GM23338 (cell line): Measurements from ENCODE around the gene ESRRA. TPM values are rescaled to one million over a fixed set of nuclear protein-coding genes. Genes with fewer than 3 reads are reported as not detected.

Source experiments
- ATAC-seq: fragments of 200-7000 bp; cut with Tn5 transposase; 3 replicates; pipeline ENCODE4 v1.9.1; 2020
- DNase-seq: peaks from one replicate; pipeline ENCODE4 v3.0.0-alpha.2; 2015; ENCODE audit warnings: low spot score
- H2AFZ ChIP-seq: fragments of 200-600 bp; sonication (generic); 2 replicates; pipeline ENCODE4 v1.8.0; 2016; ENCODE audit warnings: antibody characterized with exemption, mild to moderate bottlenecking, moderate library complexity
- H3F3A ChIP-seq: fragments of 200-600 bp; sonication (generic); replicated peaks from 2 replicates; pipeline ENCODE4 v1.8.0; 2017; ENCODE audit warnings: antibody characterized with exemption, mixed run types, low read depth
- H3K27ac ChIP-seq: fragments of 200-600 bp; sonication (generic); 2 replicates; pipeline ENCODE4 v1.6.1; 2016; ENCODE audit warnings: low read depth
- H3K27me3 ChIP-seq: fragments of 200-600 bp; sonication (generic); 2 replicates; pipeline ENCODE4 v1.8.0; 2016; ENCODE audit warnings: mild to moderate bottlenecking, mixed run types, moderate library complexity; ENCODE audit not compliant: insufficient read depth
- H3K36me3 ChIP-seq: fragments of 200-600 bp; sonication (generic); 2 replicates; pipeline ENCODE4 v1.8.0; 2016; ENCODE audit warnings: mild to moderate bottlenecking; ENCODE audit not compliant: insufficient read depth
- H3K4me1 ChIP-seq: fragments of 200-600 bp; sonication (generic); 2 replicates; pipeline ENCODE4 v1.8.0; 2016; ENCODE audit warnings: mild to moderate bottlenecking, moderate library complexity; ENCODE audit not compliant: insufficient read depth
- H3K4me2 ChIP-seq: fragments of 200-600 bp; sonication (generic); 2 replicates; pipeline ENCODE4 v1.7.1; 2017; ENCODE audit warnings: mixed run types
- H3K4me3 ChIP-seq: fragments of 200-600 bp; sonication (generic); 2 replicates; pipeline ENCODE4 v1.6.1; 2016; ENCODE audit warnings: mixed run types
- H3K79me2 ChIP-seq: fragments of 200-600 bp; sonication (generic); replicated peaks from 2 replicates; pipeline ENCODE4 v1.8.0; 2017; ENCODE audit warnings: mild to moderate bottlenecking; ENCODE audit not compliant: insufficient read depth
- H3K9me2 ChIP-seq: fragments of 200-600 bp; sonication (generic); 2 replicates; pipeline ENCODE4 v1.8.0; 2017; ENCODE audit not compliant: insufficient read depth
- H4K20me1 ChIP-seq: fragments of 200-600 bp; sonication (generic); replicated peaks from 2 replicates; pipeline ENCODE4 v1.8.0; 2017; ENCODE audit warnings: mild to moderate bottlenecking; ENCODE audit not compliant: insufficient read depth
- H3K27ac Mint-ChIP-seq: 2 replicates; pipeline ENCODE4 v1.8.0; 2020; ENCODE audit warnings: inconsistent platforms, mild to moderate bottlenecking, moderate library complexity, mixed read lengths
- H3K27me3 Mint-ChIP-seq: 3 replicates; pipeline ENCODE4 v1.8.0; 2022; ENCODE audit warnings: low read depth, mild to moderate bottlenecking, moderate library complexity, mixed read lengths, inconsistent platforms; ENCODE audit not compliant: insufficient read depth, poor library complexity
- H3K36me3 Mint-ChIP-seq: 3 replicates; pipeline ENCODE4 v1.8.0; 2021; ENCODE audit warnings: low read depth, mild to moderate bottlenecking, inconsistent platforms, moderate library complexity, mixed read lengths
- H3K4me1 Mint-ChIP-seq: 3 replicates; pipeline ENCODE4 v1.8.0; 2020; ENCODE audit warnings: mild to moderate bottlenecking, inconsistent platforms, mixed read lengths
- H3K4me3 Mint-ChIP-seq: 3 replicates; pipeline ENCODE4 v1.8.0; 2021; ENCODE audit warnings: moderate library complexity, mild to moderate bottlenecking, inconsistent platforms, mixed read lengths
- H3K9me3 Mint-ChIP-seq: 3 replicates; pipeline ENCODE4 v1.8.0; 2020; ENCODE audit warnings: moderate library complexity, mild to moderate bottlenecking, inconsistent platforms, mixed read lengths
- CREB1 ChIP-seq: fragments of 250-450 bp; sonication (Bioruptor Pico); IDR thresholded peaks from 2 replicates; pipeline ENCODE4 v1.5.0; 2020; ENCODE audit warnings: low read depth, mild to moderate bottlenecking, moderate library complexity
- EZH2phosphoT487 ChIP-seq: fragments of 200-600 bp; sonication (generic); IDR thresholded peaks from one replicate; pipeline ENCODE4 v1.8.1; 2018; ENCODE audit warnings: antibody characterized with exemption; ENCODE audit not compliant: unreplicated experiment
- JUNB ChIP-seq: IDR thresholded peaks from one replicate; pipeline ENCODE4 v1.6.1; 2016; ENCODE audit warnings: antibody characterized with exemption; ENCODE audit not compliant: unreplicated experiment
- NANOG ChIP-seq: IDR thresholded peaks from 2 replicates; pipeline ENCODE4 v1.6.1; 2016; ENCODE audit warnings: antibody characterized with exemption, borderline replicate concordance
- POLR2AphosphoS5 ChIP-seq: IDR thresholded peaks from 2 replicates; pipeline ENCODE4 v1.6.1; 2016; ENCODE audit warnings: antibody characterized with exemption, low read depth
- ZNF331 ChIP-seq: fragments of 250-450 bp; sonication (Bioruptor Pico); IDR thresholded peaks from 2 replicates; pipeline ENCODE4 v1.5.0; 2020; ENCODE audit warnings: low read depth, mild to moderate bottlenecking, moderate library complexity
- polyA plus RNA-seq: library from polyadenylated mRNA; unstranded; fragments of >200 nt; fragmentation: Nextera tagmentation; extraction: Ambion mirVana; gene quantifications from 2 replicates; pipeline ENCODE4 v1.2.1, GENCODE V29; 2016
- total RNA-seq: library from RNA; depleted of rRNA; stranded (reverse); fragments of >200 nt; shearing (Covaris generic); gene quantifications from 2 replicates; pipeline ENCODE4 v1.2.3, GENCODE V29; 2014
- TF ChIP-seq, protein P1 (sequence below): fragments of 250-450 bp; sonication (Bioruptor Pico); IDR thresholded peaks from 2 replicates; pipeline ENCODE4 v1.5.0; 2020; ENCODE audit warnings: mild to moderate bottlenecking, moderate library complexity
- TF ChIP-seq, protein P2 (sequence below), 2 experiments: fragments of 200-600 bp in 1 of 2; sonication (generic) in 1 of 2; conservative IDR thresholded peaks; 2 replicates each; pipeline versions ENCODE4 v1.5.1 to v1.6.1; 2016 to 2017; ENCODE audit warnings: antibody characterized with exemption in 2 of 2, low read depth in 2 of 2, mild to moderate bottlenecking in 2 of 2, moderate library complexity in 1 of 2
- TF ChIP-seq, protein P3 (sequence below): IDR thresholded peaks from one replicate; pipeline ENCODE4 v1.6.1; 2018; ENCODE audit warnings: antibody characterized with exemption; ENCODE audit not compliant: unreplicated experiment

Gene ESRRA
- total and polyA plus RNA-seq, 2 experiments from 2014 or later, result 13.7 to 55.1 TPM

DNA sequence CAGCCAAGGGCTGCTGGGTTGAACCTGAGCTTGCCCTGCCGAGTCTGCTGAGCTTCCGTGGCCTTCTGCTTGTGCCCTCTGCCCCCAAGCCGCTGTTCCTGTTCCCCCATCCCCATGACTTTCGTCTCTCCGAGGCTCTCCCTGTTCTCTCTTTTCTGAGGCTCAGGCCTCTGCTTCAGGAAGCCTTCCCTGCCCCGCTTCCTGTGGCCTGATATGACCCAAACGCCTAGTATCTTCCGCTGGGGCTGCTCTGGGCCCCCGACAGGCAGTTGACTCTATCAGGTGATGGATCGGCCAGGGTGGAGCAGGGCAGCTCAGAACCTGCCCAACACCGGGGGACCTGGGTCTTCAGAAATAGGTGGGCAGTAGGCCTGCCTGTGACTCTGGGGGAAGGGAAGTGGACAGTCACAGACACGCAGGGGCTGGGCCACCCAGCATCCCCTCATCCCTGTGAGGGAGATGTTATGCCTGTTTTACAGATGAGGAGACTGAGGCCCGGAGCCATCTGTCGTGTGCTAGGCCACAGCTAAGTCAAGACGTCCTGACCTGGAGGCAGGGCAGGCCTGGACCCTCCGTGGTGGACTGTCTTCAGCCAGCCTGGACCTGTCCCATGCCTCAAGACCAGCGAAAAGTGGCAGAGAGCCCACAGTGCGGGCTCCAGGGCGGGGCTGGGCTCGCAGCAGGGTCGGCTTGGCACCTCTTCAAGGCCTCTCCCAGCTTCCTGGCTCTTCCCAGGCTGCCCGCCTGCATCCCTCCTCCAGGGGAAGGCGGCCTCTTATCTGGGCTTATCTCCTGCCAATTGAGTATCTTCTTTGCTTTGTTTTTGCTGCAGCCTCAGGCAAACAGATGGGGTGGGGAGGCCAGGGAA is 37.1 kb upstream of the ESRRA start:
- TF ChIP-seq EZH2phosphoT487, result no peak
- no peak for TF ChIP-seq ZNF331 (CRISPR knock-in tag)
- TF ChIP-seq JUNB, result no peak
- TF ChIP-seq, protein P1, sequence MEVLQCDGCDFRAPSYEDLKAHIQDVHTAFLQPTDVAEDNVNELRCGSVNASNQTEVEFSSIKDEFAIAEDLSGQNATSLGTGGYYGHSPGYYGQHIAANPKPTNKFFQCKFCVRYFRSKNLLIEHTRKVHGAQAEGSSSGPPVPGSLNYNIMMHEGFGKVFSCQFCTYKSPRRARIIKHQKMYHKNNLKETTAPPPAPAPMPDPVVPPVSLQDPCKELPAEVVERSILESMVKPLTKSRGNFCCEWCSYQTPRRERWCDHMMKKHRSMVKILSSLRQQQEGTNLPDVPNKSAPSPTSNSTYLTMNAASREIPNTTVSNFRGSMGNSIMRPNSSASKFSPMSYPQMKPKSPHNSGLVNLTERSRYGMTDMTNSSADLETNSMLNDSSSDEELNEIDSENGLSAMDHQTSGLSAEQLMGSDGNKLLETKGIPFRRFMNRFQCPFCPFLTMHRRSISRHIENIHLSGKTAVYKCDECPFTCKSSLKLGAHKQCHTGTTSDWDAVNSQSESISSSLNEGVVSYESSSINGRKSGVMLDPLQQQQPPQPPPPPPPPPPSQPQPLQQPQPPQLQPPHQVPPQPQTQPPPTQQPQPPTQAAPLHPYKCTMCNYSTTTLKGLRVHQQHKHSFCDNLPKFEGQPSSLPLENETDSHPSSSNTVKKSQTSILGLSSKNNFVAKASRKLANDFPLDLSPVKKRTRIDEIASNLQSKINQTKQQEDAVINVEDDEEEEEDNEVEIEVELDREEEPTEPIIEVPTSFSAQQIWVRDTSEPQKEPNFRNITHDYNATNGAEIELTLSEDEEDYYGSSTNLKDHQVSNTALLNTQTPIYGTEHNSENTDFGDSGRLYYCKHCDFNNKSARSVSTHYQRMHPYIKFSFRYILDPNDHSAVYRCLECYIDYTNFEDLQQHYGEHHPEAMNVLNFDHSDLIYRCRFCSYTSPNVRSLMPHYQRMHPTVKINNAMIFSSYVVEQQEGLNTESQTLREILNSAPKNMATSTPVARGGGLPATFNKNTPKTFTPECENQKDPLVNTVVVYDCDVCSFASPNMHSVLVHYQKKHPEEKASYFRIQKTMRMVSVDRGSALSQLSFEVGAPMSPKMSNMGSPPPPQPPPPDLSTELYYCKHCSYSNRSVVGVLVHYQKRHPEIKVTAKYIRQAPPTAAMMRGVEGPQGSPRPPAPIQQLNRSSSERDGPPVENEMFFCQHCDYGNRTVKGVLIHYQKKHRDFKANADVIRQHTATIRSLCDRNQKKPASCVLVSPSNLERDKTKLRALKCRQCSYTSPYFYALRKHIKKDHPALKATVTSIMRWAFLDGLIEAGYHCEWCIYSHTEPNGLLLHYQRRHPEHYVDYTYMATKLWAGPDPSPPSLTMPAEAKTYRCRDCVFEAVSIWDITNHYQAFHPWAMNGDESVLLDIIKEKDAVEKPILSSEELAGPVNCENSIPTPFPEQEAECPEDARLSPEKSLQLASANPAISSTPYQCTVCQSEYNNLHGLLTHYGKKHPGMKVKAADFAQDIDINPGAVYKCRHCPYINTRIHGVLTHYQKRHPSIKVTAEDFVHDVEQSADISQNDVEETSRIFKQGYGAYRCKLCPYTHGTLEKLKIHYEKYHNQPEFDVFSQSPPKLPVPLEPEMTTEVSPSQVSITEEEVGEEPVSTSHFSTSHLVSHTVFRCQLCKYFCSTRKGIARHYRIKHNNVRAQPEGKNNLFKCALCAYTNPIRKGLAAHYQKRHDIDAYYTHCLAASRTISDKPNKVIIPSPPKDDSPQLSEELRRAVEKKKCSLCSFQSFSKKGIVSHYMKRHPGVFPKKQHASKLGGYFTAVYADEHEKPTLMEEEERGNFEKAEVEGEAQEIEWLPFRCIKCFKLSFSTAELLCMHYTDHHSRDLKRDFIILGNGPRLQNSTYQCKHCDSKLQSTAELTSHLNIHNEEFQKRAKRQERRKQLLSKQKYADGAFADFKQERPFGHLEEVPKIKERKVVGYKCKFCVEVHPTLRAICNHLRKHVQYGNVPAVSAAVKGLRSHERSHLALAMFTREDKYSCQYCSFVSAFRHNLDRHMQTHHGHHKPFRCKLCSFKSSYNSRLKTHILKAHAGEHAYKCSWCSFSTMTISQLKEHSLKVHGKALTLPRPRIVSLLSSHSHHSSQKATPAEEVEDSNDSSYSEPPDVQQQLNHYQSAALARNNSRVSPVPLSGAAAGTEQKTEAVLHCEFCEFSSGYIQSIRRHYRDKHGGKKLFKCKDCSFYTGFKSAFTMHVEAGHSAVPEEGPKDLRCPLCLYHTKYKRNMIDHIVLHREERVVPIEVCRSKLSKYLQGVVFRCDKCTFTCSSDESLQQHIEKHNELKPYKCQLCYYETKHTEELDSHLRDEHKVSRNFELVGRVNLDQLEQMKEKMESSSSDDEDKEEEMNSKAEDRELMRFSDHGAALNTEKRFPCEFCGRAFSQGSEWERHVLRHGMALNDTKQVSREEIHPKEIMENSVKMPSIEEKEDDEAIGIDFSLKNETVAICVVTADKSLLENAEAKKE, result no peak
- TF ChIP-seq CREB1 (CRISPR knock-in tag), result no peak
- TF ChIP-seq, protein P2, sequence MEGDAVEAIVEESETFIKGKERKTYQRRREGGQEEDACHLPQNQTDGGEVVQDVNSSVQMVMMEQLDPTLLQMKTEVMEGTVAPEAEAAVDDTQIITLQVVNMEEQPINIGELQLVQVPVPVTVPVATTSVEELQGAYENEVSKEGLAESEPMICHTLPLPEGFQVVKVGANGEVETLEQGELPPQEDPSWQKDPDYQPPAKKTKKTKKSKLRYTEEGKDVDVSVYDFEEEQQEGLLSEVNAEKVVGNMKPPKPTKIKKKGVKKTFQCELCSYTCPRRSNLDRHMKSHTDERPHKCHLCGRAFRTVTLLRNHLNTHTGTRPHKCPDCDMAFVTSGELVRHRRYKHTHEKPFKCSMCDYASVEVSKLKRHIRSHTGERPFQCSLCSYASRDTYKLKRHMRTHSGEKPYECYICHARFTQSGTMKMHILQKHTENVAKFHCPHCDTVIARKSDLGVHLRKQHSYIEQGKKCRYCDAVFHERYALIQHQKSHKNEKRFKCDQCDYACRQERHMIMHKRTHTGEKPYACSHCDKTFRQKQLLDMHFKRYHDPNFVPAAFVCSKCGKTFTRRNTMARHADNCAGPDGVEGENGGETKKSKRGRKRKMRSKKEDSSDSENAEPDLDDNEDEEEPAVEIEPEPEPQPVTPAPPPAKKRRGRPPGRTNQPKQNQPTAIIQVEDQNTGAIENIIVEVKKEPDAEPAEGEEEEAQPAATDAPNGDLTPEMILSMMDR (conservative IDR thresholded peaks at IDR 0.05; ENCODE audit: low read depth in 2 of 2), result no peak
- TF ChIP-seq NANOG, result no peak
- TF ChIP-seq POLR2AphosphoS5, result no peak
- TF ChIP-seq, protein P3, sequence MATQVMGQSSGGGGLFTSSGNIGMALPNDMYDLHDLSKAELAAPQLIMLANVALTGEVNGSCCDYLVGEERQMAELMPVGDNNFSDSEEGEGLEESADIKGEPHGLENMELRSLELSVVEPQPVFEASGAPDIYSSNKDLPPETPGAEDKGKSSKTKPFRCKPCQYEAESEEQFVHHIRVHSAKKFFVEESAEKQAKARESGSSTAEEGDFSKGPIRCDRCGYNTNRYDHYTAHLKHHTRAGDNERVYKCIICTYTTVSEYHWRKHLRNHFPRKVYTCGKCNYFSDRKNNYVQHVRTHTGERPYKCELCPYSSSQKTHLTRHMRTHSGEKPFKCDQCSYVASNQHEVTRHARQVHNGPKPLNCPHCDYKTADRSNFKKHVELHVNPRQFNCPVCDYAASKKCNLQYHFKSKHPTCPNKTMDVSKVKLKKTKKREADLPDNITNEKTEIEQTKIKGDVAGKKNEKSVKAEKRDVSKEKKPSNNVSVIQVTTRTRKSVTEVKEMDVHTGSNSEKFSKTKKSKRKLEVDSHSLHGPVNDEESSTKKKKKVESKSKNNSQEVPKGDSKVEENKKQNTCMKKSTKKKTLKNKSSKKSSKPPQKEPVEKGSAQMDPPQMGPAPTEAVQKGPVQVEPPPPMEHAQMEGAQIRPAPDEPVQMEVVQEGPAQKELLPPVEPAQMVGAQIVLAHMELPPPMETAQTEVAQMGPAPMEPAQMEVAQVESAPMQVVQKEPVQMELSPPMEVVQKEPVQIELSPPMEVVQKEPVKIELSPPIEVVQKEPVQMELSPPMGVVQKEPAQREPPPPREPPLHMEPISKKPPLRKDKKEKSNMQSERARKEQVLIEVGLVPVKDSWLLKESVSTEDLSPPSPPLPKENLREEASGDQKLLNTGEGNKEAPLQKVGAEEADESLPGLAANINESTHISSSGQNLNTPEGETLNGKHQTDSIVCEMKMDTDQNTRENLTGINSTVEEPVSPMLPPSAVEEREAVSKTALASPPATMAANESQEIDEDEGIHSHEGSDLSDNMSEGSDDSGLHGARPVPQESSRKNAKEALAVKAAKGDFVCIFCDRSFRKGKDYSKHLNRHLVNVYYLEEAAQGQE, result no peak
- Histone ChIP-seq H2AFZ (no peak overlapping the region), H3K9me2 (no peaks in the 10 kb centered on the region), H3K4me1 (peaks cover 11% of the 10 kb centered on the region; the same call in 1 of the 2 replicates), H3K4me3 (peak overlapping the region; percentile 73), H3F3A (peaks cover 33% of the 10 kb centered on the region), H3K36me3 (no peaks in the 10 kb centered on the region; the same call in 1 of the 2 replicates), H3K79me2 (no peaks in the 10 kb centered on the region), H3K4me2 (peak overlapping the region; percentile 94), H3K27ac (peak overlapping the region; percentile 81), H3K27me3 (no peaks in the 10 kb centered on the region), H4K20me1 (no peaks in the 10 kb centered on the region)
- H3K27ac Mint-ChIP-seq, result peak overlapping the region; percentile 73; the same call in 1 of the 2 replicates
- peaks cover 37% of the 10 kb centered on the region for H3K36me3 Mint-ChIP-seq
- no peak for DNase-seq
- peaks cover 23% of the 10 kb centered on the region for H3K27me3 Mint-ChIP-seq
- ATAC-seq, result no peak
- peaks cover 3% of the 10 kb centered on the region; the same call in 2 of the 3 replicates for H3K9me3 Mint-ChIP-seq
- H3K4me3 Mint-ChIP-seq, result peak overlapping the region; percentile 94
- peaks cover 23% of the 10 kb centered on the region for H3K4me1 Mint-ChIP-seq
